HCT116 (cell line): ENCODE results near the gene MACC1. TPM values are rescaled to one million over a fixed set of nuclear protein-coding genes. Genes with fewer than 3 reads are reported as not detected.

ENCODE experiments used
- ATAC-seq: fragments of 200-7000 bp; cut with Tn5 transposase; 2 replicates; pipeline ENCODE4 v1.9.1; 2020; ENCODE audit warnings: mild to moderate bottlenecking, moderate library complexity
- BruUV-seq: library from RNA; stranded (reverse); fragments of 400-500 nt; replicated peaks from 2 replicates; lab custom pipeline; 2021; lab: Mats Ljungman, UMichigan
- CTCF ChIA-PET: fragments of 300-600 bp; sonication (Branson Sonifier 250); formaldehyde crosslinking; loops from one replicate; lab custom pipeline; 2021; ENCODE audit warnings: antibody characterized with exemption; lab: Charles Lee
- POLR2A ChIA-PET: fragments of 300-600, 350-600 bp; sonication (Branson Sonifier 250); formaldehyde crosslinking; loops from one replicate; lab custom pipeline; 2021; ENCODE audit warnings: antibody characterized with exemption; lab: Charles Lee
- RAD21 ChIA-PET, 2 experiments: fragments of 300-600 bp; sonication (Branson Sonifier 250); formaldehyde crosslinking; loops; one replicate each; lab custom pipeline; 2023; ENCODE audit warnings: low total read pairs in 2 of 2; ENCODE audit not compliant: uncharacterized antibody in 2 of 2, unreplicated experiment in 2 of 2, low non-redundant PET in 1 of 2; lab: Charles Lee
- DNase-seq: peaks from one replicate; pipeline ENCODE4 v3.0.0-alpha.2; 2010; ENCODE audit warnings: low read depth, low spot score
- H2AFZ ChIP-seq: fragments of 200-600 bp; shearing (Covaris generic), sonication (generic); 2 replicates; pipeline ENCODE4 v1.6.1; 2017; ENCODE audit warnings: low read depth, mixed run types, mixed read lengths, antibody characterized with exemption, low read length; ENCODE audit not compliant: poor library complexity, severe bottlenecking
- H3K27ac ChIP-seq: 2 replicates; pipeline ENCODE4 v1.5.1; 2012; ENCODE audit warnings: low read depth, low read length
- H3K27me3 ChIP-seq: fragments of 200-600 bp; sonication (generic); 2 replicates; pipeline ENCODE4 v1.6.1; 2016; ENCODE audit warnings: mixed run types, low read length, mixed read lengths; ENCODE audit not compliant: insufficient read depth
- H3K36me3 ChIP-seq, 2 experiments: fragments of 200-500 bp in 1 of 2; fragments of 200-600 bp in 1 of 2; sonication (Bioruptor generic) in 1 of 2; sonication (generic) in 1 of 2; 2 replicates each; pipeline versions ENCODE4 v1.5.1 to v1.6.1; 2014 to 2016; ENCODE audit warnings: low read length in 2 of 2, inconsistent platforms in 1 of 2, mixed read lengths in 1 of 2, mixed run types in 1 of 2; ENCODE audit not compliant: insufficient read depth in 2 of 2, control insufficient read depth in 1 of 2
- H3K4me1 ChIP-seq, 2 experiments: fragments of 200-600 bp in 1 of 2; sonication (generic) in 1 of 2; 2 replicates each; pipeline versions ENCODE4 v1.5.1 to v1.6.1; 2012 to 2017; ENCODE audit warnings: low read length in 2 of 2, inconsistent platforms in 1 of 2, mild to moderate bottlenecking in 1 of 2, mixed read lengths in 1 of 2, mixed run types in 1 of 2, moderate library complexity in 1 of 2; ENCODE audit not compliant: insufficient read depth in 2 of 2, control insufficient read depth in 1 of 2
- H3K4me2 ChIP-seq: fragments of 200-600 bp; sonication (generic); 2 replicates; pipeline ENCODE4 v1.6.1; 2017; ENCODE audit warnings: mixed run types, low read length, mixed read lengths
- H3K4me3 ChIP-seq, 2 experiments: fragments of 200-600 bp in 1 of 2; sonication (generic) in 1 of 2; replicated peaks in 1 of 2; 2 replicates each; pipeline ENCODE4 v1.5.1; 2011 to 2016; ENCODE audit warnings: low read length in 2 of 2, control low read depth in 1 of 2, low read depth in 1 of 2, mild to moderate bottlenecking in 1 of 2, mixed read lengths in 1 of 2, mixed run types in 1 of 2
- H3K79me2 ChIP-seq: fragments of 200-600 bp; sonication (generic); 2 replicates; pipeline ENCODE4 v1.6.1; 2017; ENCODE audit warnings: mild to moderate bottlenecking, mixed run types, low read length, moderate library complexity, mixed read lengths; ENCODE audit not compliant: insufficient read depth
- H3K9ac ChIP-seq: fragments of 200-600 bp; sonication (generic); 2 replicates; pipeline ENCODE4 v1.6.1; 2016; ENCODE audit warnings: low read length, mixed read lengths
- H3K9me2 ChIP-seq: fragments of 200-600 bp; sonication (generic), shearing (Covaris generic); 2 replicates; pipeline ENCODE4 v1.6.1; 2017; ENCODE audit warnings: mixed run types, mild to moderate bottlenecking, moderate library complexity; ENCODE audit not compliant: insufficient read depth
- H3K9me3 ChIP-seq, 2 experiments: fragments of 200-500 bp in 1 of 2; fragments of 200-600 bp in 1 of 2; sonication (Bioruptor generic) in 1 of 2; sonication (generic) in 1 of 2; 2 replicates each; pipeline ENCODE4 v1.6.1; 2014 to 2017; ENCODE audit warnings: low read length in 2 of 2, mixed read lengths in 2 of 2, inconsistent platforms in 1 of 2, low read depth in 1 of 2, mild to moderate bottlenecking in 1 of 2, mixed run types in 1 of 2, moderate library complexity in 1 of 2; ENCODE audit not compliant: control insufficient read depth in 1 of 2, insufficient read depth in 1 of 2
- H4K20me1 ChIP-seq: fragments of 200-600 bp; sonication (generic), shearing (Covaris generic); 2 replicates; pipeline ENCODE4 v1.6.1; 2017; ENCODE audit warnings: mixed run types, mild to moderate bottlenecking, moderate library complexity; ENCODE audit not compliant: insufficient read depth
- CTCF ChIP-seq, 3 experiments: fragments of 200-600 bp in 1 of 3; sonication (generic) in 1 of 3; IDR thresholded peaks in 2 of 3; conservative IDR thresholded peaks in 1 of 3; 2 replicates each; pipeline ENCODE4 v1.5.1; 2012 to 2017; ENCODE audit warnings: low read depth in 2 of 3, low read length in 2 of 3, antibody characterized with exemption in 1 of 3, borderline replicate concordance in 1 of 3, control low read depth in 1 of 3, mild to moderate bottlenecking in 1 of 3, mixed read lengths in 1 of 3, mixed run types in 1 of 3, moderate library complexity in 1 of 3; ENCODE audit not compliant: insufficient read depth in 1 of 3
- EGR1 ChIP-seq: IDR thresholded peaks from 2 replicates; pipeline ENCODE4 v1.6.1; 2012; ENCODE audit warnings: low read depth
- ELF1 ChIP-seq: IDR thresholded peaks from 2 replicates; pipeline ENCODE4 v1.6.1; 2012; ENCODE audit warnings: low read depth, borderline replicate concordance
- EZH2 ChIP-seq: fragments of 200-600 bp; sonication (generic); IDR thresholded peaks from 2 replicates; pipeline ENCODE4 v1.6.1; 2017; ENCODE audit warnings: antibody characterized with exemption, mixed run types
- MAX ChIP-seq: IDR thresholded peaks from 2 replicates; pipeline ENCODE4 v1.6.1; 2012
- POLR2A ChIP-seq: IDR thresholded peaks from 2 replicates; pipeline ENCODE4 v1.7.0; 2011; ENCODE audit warnings: borderline replicate concordance; ENCODE audit not compliant: insufficient read depth, insufficient read length; ENCODE audit errors: extremely low read depth
- POLR2AphosphoS5 ChIP-seq: IDR thresholded peaks from 2 replicates; pipeline ENCODE4 v1.6.1; 2011; ENCODE audit warnings: mild to moderate bottlenecking, low read depth, low read length, moderate library complexity
- REST ChIP-seq: IDR thresholded peaks from 2 replicates; pipeline ENCODE4 v1.6.1; 2012; ENCODE audit warnings: low read depth
- SIN3A ChIP-seq: IDR thresholded peaks from 2 replicates; pipeline ENCODE4 v1.6.1; 2012; ENCODE audit warnings: low read depth
- SRF ChIP-seq: IDR thresholded peaks from 2 replicates; pipeline ENCODE4 v1.6.1; 2012; ENCODE audit warnings: low read depth
- ZFX ChIP-seq: fragments of 450-650 bp; IDR thresholded peaks from 2 replicates; pipeline ENCODE4 v1.6.1; 2017
- ZNF274 ChIP-seq: fragments of 200-500 bp; sonication (Bioruptor generic); IDR thresholded peaks from 2 replicates; pipeline ENCODE4 v1.6.1; 2014; ENCODE audit warnings: mild to moderate bottlenecking, low read depth, low read length, inconsistent platforms
- intact Hi-C: fragments of 100-400 bp; cut with micrococcal nuclease; formaldehyde crosslinking; loops from 2 replicates; pipeline ENCODE4 v1.10.0; 2022
- total RNA-seq: library from RNA; stranded (reverse); gene quantifications from one replicate; pipeline ENCODE4 v1.2.1, GENCODE V29; 2021; ENCODE audit not compliant: unreplicated experiment

MACC1 gene
- total RNA-seq, 1 experiment from 2014 or later = 9.8 TPM

- no peak overlapping the region for H3K27ac ChIP-seq
- H3K4me2 ChIP-seq = no peak overlapping the region
- no peak overlapping the region for H2AFZ ChIP-seq
- H3K9me2 ChIP-seq = no peaks in the 10 kb centered on the region
- ChIA-PET RAD21 (no interaction called here), POLR2A (no interaction called here), CTCF (no interaction called here)
- H3K4me1 ChIP-seq = peaks cover 0 to 5% of the 10 kb centered on the region in 2 experiments; a peak in 2 of 4 replicates
- ATAC-seq (no peak), DNase-seq (no peak)
- H3K9ac ChIP-seq = no peak overlapping the region
- intact Hi-C loops = no loop called here
- H4K20me1 ChIP-seq = no peaks in the 10 kb centered on the region
- no TSS peak for BruUV-seq
- H3K27me3 ChIP-seq = no peaks in the 10 kb centered on the region
- peaks cover 0 to 11% of the 10 kb centered on the region in 2 experiments; a peak in 1 of 4 replicates for H3K36me3 ChIP-seq
- peaks cover 6 to 9% of the 10 kb centered on the region in 2 experiments; a peak in 2 of 4 replicates for H3K9me3 ChIP-seq
- no peak for TF ChIP-seq MAX
- TF ChIP-seq POLR2A = no peak
- no peak for TF ChIP-seq EZH2
- H3K4me3 ChIP-seq = no peak overlapping the region
- H3K79me2 ChIP-seq = peaks cover 48% of the 10 kb centered on the region
Observed at GRCh38 chr7:20206104-20206896, 10.9 kb downstream of the MACC1 start.

GRCh38 chr7:20203316-20203715 lies 13.9 kb downstream of the MACC1 start:
- Histone ChIP-seq H3K79me2 (peaks cover 20% of the 10 kb centered on the region), H2AFZ (no peak overlapping the region), H3K4me2 (no peak overlapping the region), H3K27me3 (no peaks in the 10 kb centered on the region), H3K9me3 (no peaks in the 10 kb centered on the region), H3K9ac (no peak overlapping the region), H3K27ac (no peak overlapping the region), H4K20me1 (no peaks in the 10 kb centered on the region), H3K36me3 (no peaks in the 10 kb centered on the region), H3K4me1 (peaks cover 15 to 33% of the 10 kb centered on the region in 2 experiments), H3K9me2 (no peaks in the 10 kb centered on the region), H3K4me3 (no peak overlapping the region)
- BruUV-seq = no TSS peak
- ChIA-PET RAD21 (no interaction called here), CTCF (no interaction called here), POLR2A (no interaction called here)
- no peak for DNase-seq
- intact Hi-C loops = no loop called here
- ATAC-seq = no peak
- TF ChIP-seq POLR2A = no peak
- no peak for TF ChIP-seq MAX
- no peak for TF ChIP-seq EGR1
- TF ChIP-seq ZNF274 = no peak
- no peak for TF ChIP-seq ZFX
- no peak for TF ChIP-seq CTCF (IDR thresholded peaks at IDR 0.05 in 2 of 3, conservative IDR thresholded peaks at IDR 0.05 in 1 of 3; ENCODE audit: borderline replicate concordance in 1 of 3, insufficient read depth in 1 of 3, low read depth in 2 of 3, low read length in 2 of 3)
- TF ChIP-seq SIN3A = no peak
- no peak for TF ChIP-seq ELF1
- TF ChIP-seq REST = no peak
- no peak for TF ChIP-seq SRF
- no peak for TF ChIP-seq POLR2AphosphoS5
